Measurements from ENCODE around the gene CAD.

GRCh38 chr2:27245626-27246025, 28.5 kb downstream of the CAD start:
- TF ChIP-seq EP300 (IDR thresholded peaks at IDR 0.05) (no peak), POLR2AphosphoS5 (IDR thresholded peaks at IDR 0.05) (no peak)

Data from stomach (tissue), 4 donors.